CD4-positive, alpha-beta T cell treated with Interleukin-4 for 4 hours (primary cell): Measurements from ENCODE around the gene CNTN1.

Experiments
- DNase-seq: peaks from one replicate; pipeline ENCODE4 v3.0.0-alpha.2; 2020

Gene CNTN1

DNA sequence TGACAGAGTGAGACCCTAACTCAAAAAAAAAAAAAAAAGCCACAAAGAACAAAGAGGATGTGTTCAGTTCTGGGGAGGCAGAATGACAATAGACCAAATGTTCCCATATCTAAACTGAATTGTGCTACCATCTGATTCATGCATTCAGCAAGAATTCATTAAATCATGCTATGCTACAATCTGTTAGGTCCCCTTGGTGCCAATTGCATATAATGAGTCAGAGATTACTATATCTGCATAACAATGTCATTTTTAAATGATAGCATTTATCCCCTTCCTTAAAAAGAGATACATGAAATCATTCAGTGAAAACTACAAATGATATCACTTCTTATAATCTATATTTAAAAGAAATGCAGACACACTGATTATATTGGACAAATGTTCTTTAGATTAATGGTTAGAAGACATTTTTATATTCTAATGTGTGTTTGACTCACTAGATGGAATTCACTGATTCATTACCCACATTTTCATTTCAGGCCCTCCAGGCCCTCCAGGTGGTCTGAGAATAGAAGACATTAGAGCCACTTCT is 288.3 kb downstream of the CNTN1 start:
- no peak for DNase-seq

GRCh38 chr12:40986001-40986400 is 293.8 kb downstream of the CNTN1 start:
- DNase-seq: no peak

GRCh38 chr12:40988355-40988754 is 296.1 kb downstream of the CNTN1 start:
- DNase-seq: no peak

DNA sequence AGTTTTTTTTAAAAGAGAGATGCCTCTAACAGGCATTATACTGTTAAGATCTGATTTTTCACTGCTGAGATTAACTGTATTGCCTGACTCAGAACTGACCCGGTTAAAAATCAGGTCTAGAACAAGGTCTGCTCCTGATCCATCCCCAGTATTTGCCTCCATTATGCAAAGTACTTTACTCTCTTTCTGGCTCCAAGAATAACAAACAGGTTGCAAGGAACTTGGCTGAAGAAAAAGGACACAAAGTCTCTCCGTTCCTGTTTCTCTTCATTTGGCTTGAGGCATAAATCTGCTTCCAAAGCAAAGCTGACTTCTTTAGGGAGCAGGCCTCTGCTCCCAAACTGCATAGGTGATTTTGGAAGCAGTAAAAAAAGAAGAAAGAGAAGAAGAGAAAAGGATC is 296.6 kb downstream of the CNTN1 start:
- DNase-seq: no peak

DNA sequence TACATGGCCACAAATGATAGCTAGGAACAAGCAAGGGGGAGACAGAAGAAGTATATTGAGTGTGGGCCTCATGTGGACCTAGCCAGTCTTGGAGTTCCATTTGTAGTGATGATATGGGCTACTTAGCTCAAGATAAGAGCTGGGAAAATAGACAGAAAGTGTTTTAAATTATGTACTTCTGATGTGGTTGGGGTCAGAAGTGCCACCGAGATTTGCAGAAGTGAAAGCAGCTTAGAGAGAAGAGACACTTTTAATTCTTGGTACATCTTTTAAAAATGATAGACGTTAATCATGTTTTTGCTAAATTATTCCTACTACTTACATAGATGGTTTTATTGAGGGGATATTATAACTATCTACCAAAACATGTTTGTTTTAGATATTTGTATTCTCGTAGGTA is 297.5 kb downstream of the CNTN1 start:
- no peak for DNase-seq

DNA sequence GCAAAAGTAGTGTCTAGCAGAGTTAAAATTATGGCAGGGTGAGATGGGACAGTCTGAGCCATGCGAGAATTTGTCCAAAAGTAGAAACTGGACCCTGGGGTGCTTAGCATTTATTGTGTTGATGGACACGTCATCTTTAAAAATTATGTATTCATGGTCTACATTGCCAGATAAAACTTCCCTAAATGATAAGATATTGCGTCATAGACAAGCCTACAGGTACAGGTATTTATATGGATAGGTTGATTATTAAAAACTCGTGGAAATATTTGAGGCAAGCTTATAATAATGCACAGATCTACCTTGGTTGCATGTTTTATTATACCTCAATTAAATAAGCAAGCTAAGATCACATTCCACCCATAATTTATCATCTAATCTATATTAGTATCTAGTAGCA is 299.9 kb downstream of the CNTN1 start:
- no peak for DNase-seq

- no peak for DNase-seq
Measured at GRCh38 chr12:40992674-40993073, 300.4 kb downstream of the CNTN1 start.

DNA sequence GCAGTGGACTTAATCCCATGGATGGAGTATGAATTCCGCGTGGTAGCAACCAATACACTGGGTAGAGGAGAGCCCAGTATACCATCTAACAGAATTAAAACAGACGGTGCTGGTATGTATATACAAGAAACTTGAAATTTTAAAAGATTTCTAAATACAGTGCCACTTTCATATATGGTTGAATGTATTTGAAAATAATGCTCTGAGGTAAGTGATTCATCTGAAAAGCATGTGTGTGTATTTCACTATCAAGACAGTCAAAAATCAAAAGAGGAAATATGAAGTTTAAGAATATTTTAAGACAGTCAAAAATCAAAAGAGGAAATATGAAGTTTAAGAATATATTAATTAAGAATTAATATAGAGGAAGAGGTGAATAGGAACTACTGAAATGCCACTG is 300.9 kb downstream of the CNTN1 start:
- DNase-seq: no peak

DNA sequence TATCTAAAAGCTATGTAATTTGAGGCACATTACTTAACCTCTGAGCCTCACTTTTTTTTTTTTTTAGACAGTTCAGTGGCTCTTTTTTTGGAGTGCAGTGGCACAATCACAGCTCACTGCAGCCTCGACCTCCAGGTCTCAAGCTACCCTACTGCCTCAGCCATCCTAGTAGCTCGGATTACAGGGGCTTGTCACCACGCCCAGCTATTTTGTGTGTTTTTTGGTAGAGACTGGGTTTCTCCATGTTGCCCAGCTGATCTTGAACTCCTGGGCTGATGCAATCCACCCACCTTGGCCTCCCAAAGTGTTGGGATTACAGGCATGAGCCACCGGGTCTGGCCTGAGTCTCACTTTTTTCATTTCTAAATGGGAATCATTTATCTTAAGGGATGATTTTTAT is 303.9 kb downstream of the CNTN1 start:
- DNase-seq: no peak

DNA sequence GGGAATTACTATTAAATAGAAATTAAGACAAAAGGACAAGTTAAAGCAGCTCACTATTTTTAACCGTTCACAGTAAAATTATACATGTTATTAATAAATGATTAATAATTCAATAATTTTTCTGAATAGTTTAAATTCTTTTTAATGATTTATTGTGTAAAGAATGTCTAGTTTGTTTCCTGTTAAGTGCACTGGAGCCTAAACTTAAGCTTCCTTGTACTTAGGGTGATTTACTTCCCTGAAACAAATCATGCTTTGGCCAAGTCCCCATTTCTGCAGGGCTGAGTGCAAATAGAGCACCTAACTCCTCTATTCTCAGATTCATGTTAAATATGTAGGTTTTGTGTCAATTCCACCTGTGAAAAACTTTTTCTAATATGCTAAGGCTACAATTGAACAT is 307.0 kb downstream of the CNTN1 start:
- DNase-seq: no peak

GRCh38 chr12:41008472-41008871 is 316.2 kb downstream of the CNTN1 start:
- no peak for DNase-seq

DNA sequence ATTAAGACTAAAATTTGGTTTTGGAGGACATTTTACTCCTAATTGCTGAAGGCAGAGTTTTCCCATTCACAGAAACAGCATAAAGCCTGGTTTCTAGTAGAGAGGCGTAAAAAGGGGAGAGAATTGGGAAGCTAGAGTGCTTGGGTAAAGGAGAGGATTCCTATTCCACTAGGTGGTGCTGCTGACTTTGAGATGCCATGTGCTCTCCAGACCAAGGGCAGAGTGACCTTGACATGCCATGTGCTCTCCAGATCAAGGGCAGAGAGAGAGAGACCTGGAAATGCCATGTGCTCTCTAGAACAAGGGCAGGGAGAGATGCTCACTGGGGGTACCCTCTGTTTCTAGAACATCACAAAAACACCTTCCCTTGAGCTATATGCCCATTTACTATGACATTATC is 319.7 kb downstream of the CNTN1 start:
- no peak for DNase-seq

GRCh38 chr12:41013881-41014642 is 321.8 kb downstream of the CNTN1 start:
- DNase-seq: no peak

DNA sequence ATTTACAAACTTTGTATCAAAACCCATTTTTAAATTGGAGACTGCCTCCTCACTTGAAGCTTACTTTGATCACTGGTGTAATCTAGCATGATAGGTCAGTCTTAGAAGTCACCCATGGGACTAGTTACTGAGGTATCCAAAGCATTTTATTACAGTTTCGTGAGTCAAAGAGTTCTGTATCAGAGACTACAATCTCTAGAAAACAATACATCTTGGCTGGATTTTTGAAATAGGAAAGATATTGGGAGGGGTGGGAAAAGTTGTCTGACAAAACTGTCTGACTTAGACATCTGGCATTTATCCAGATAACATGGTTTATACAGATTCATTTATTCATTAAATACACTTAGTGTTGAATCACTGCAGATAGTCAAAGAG is 322.4 kb downstream of the CNTN1 start:
- DNase-seq: no peak

DNA sequence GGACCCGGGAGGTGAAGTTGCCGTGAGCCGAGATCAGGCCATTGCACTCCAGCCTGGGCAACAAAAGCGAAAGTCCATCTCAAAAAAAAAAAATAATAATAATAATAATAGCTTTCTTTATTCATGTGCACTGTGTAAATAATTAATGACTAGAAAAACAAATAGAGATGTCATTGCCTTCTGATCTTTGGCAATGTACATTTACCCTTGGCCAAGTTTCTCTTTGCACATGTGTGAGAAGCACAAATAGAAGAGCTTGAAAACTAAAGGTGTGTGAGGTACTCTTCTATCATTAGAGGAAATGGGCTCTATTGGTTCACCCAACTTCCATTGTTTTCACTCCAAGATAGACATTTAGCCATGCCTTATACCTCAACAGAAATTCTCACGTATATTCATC is 325.8 kb downstream of the CNTN1 start:
- no peak for DNase-seq

GRCh38 chr12:41019461-41019860 is 327.2 kb downstream of the CNTN1 start:
- no peak for DNase-seq

GRCh38 chr12:41023836-41024235 is 331.6 kb downstream of the CNTN1 start:
- no peak for DNase-seq

DNA sequence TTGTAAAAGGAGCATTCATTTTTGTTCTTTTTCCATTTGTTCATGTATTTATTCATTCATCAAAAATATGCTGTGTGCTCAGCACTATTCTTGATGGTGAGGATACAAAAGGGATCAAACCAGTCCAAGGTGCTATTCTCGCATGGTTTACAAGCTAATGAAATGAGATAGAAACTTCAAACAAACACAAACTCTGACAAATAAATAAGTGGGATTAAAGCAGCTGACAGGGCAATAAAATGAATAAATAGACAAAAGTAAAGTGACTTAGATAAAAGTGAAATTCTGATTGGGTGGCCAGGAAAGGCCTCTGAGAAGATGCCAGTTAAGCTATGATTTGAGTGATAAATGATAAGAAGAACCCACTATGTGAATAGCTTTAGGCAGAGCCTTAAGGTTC is 333.9 kb downstream of the CNTN1 start:
- DNase-seq: no peak

DNA sequence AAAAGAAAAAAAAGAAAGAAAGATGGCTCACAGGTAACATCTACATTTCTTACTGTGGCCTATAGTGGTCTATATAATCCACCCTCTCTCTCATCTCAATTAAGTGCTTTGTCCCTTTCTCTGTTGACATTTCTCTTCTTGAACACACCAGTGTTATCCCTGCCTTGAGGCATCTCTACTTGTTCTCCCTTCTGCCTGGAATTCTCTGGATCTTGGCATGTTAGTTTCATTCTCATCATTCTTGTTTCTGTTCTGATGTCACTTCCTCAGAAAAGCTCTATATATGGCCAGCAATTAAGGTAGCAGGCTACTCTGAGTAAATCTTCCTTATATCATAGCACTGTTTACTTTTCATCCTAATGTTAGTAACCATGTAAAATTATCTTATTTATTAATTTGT is 340.1 kb downstream of the CNTN1 start:
- DNase-seq: no peak

DNA sequence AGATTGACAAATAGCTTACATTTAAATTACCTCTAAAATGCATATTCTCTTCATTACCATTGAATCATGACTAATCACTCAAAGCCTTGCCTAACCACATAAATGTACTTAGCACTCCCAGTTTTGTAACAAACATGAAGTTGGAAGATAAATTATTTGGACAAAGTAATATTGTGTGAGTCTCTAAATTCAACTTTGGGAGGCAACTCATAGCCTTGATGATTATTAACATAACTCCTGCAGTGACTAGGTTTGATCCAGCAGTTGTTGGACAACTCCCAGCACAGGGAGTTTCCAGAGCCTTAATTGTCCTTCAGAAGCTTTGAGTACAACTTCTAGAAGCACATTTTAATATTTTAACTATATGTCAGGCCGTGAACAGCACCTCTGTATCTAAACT is 342.4 kb downstream of the CNTN1 start:
- no peak for DNase-seq

DNA sequence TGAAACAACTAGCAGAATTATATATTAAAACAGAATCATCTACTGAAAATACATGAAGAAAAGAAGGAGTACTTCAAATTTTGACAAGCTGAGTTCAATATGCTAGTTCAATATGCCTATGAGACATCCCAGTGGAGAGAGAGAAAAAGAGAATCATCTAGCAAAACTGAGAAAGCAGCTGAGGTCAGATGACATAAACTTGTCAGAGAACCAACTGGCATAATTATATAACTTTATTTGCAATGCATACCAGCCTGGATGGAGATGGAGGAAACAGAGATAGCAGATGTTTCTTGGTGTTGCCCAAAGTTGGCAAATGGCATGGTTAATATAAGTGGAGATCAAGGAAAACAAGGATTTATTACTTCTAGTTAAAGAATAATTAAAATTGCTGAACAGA is 347.2 kb downstream of the CNTN1 start:
- DNase-seq: no peak

DNA sequence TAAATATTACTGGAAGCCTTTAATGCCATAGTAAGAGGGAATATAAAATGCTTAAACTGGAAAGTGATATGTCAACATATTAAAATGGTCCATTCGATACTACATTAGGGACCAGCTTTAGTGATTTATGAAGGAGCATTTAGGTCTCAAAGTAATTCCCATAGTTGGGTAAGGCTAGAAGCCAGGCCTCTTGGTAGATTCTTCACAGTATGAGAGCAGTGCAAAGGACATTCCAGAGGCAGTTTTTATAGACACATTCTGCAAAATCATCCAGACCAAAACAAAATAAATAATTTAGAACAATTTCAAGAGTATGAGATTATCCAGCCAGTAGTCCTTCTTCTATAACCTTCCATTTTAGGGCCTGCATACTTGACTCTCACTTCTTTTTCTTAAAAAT is 353.3 kb downstream of the CNTN1 start:
- no peak for DNase-seq

GRCh38 chr12:41049033-41049432 is 356.8 kb downstream of the CNTN1 start:
- DNase-seq: no peak

GRCh38 chr12:41051954-41052353 is 359.7 kb downstream of the CNTN1 start:
- no peak for DNase-seq

- no peak for DNase-seq
Measured at GRCh38 chr12:41052441-41052840, 360.2 kb downstream of the CNTN1 start.
